Measurements from ENCODE around the gene MOB2.

- TF ChIP-seq NFRKB (IDR thresholded peaks at IDR 0.05) (no peak), SUZ12 (IDR thresholded peaks at IDR 0.05) (no peak), PKNOX1 (IDR thresholded peaks at IDR 0.05) (no peak), ELF4 (IDR thresholded peaks at IDR 0.05) (no peak)
These were observed 14.8 kb downstream of the MOB2 start for GRCh38 chr11:1471736-1472135.

Data from HEK293T (cell line).